Stimulated activated CD8-positive, alpha-beta memory T cell treated with anti-CD3 and anti-CD28 coated beads, Interleukin-4, amount 100 ng/mL, for 48 hours (primary cell): Measurements from ENCODE around the gene ESYT1.

Experiments
- DNase-seq: peaks from one replicate; pipeline ENCODE4 v3.0.0-alpha.2; 2020

Gene ESYT1

DNA sequence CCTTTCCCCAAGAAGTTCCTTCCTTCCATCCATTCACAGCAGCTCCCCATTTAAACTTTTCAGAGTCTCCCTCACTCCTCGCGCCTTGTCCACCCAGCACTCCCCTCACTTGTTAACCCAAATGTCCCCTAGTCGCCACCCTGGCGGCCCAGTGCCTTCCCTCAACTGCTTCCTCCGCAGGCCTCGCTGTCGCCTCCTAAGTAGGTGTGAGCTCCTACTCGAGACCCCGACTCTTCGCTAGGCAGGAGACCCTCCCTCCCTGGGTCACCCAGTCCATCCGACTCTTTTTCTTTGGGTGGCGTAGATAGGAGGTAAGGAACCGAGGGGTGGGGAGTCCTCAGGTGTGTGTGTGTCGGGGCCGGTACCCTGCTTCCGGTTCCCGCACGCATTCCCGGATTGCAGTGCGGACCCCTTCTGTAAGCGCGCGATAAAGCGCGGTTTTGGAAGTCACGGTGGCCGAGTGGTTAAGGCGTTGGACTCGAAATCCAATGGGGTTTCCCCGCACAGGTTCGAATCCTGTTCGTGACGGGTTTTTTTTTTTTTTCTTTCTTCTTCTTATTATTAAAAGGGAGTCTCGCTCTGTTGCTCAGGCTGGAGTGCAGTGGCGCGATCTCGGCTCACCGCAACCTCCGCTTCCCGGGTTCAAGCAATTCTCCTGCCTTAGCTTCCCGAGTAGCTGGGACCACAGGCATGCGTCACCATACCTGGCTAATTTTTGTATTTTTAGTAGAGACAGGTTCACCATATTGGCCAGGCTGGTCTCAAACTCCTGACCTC is 62.0 kb downstream of the ESYT1 start:
- DNase-seq = peak; percentile 97

DNA sequence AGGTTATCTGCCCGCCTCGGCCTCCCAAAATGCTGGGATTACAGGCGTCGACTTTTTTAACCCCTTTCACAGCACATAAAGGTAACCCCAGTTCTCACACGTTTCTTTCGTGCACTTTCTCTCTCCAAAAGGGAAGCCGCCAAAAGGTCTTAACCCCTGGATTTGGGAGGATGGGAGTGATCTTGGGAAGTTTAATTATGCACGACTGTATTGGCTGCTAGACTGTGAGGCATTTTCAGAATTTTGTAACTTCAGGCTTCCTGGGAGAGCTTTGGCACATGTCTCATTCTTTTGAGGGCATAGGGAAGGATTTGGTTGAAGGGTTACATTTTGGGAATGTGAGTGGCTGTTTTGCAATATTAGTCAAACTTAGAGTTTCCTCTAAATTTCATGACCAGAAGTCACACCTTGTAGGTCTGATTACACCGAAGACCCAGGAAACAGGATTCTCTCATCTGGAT is 62.7 kb downstream of the ESYT1 start:
- DNase-seq = no peak

DNA sequence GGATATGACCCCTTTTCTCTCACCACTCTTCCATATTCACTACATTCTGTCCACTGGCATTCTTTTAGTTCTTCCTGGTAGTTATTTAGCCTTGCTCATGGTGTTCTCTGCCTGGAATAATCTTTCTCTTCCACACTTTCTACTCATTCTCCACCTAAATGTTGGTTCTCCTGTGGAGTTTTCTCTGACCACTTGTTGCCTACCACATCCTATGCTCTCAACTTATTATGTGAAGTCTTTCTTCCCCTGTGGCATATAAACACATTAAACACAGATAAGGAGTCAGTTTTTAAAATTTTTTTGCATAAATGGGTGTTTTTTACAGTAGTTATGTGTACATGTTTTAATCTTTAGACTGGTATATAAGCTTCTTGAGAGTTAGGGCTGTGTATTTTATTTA is 64.5 kb downstream of the ESYT1 start:
- no peak for DNase-seq

DNA sequence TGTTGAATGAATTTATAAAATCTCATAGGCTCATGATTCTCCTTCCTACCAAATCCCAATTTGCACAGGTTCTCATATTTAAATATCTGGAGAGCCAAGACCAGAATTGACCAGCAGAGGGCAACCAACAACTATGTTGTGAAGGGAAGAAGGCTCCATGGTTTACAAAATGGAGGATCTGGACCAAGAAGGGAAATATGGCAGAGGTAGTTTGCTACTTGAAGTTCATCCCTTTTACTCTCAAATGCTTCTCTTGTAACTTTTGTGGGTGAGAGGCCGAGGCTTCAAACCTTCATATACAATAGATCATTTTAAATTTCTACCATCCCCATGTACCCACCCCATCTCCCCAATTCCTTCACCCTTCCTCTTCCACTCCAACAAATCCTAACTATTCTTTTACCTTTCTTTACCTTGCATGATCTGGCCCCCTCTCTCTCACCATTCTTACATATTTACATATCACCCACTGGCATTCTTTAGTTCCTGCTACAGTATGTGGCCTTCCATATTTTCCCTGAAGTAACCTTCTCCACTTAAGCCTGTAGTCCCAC is 65.0 kb downstream of the ESYT1 start:
- peak; percentile 83 for DNase-seq
